Prostate gland (tissue), 2 donors: ENCODE results near the gene FYCO1.

Source experiments
- CTCF ChIP-seq, 4 experiments: fragments of 200-600 bp in 2 of 4; fragments of 450-650 bp in 2 of 4; sonication (generic) in 2 of 4; IDR thresholded peaks; 1 replicate in 3 of 4; 2 replicates in 1 of 4; pipeline ENCODE4 v1.5.1; 2016 to 2019; ENCODE audit warnings: antibody characterized with exemption in 4 of 4, mild to moderate bottlenecking in 2 of 4, moderate library complexity in 2 of 4
- POLR2A ChIP-seq: fragments of 450-650 bp; IDR thresholded peaks from one replicate; pipeline ENCODE4 v1.6.1; 2016; ENCODE audit warnings: antibody characterized with exemption, mild to moderate bottlenecking
- POLR2AphosphoS5 ChIP-seq: sonication (generic); formaldehyde crosslinking; IDR thresholded peaks from one replicate; pipeline ENCODE4 v1.6.1; 2017; ENCODE audit warnings: antibody characterized with exemption

DNA sequence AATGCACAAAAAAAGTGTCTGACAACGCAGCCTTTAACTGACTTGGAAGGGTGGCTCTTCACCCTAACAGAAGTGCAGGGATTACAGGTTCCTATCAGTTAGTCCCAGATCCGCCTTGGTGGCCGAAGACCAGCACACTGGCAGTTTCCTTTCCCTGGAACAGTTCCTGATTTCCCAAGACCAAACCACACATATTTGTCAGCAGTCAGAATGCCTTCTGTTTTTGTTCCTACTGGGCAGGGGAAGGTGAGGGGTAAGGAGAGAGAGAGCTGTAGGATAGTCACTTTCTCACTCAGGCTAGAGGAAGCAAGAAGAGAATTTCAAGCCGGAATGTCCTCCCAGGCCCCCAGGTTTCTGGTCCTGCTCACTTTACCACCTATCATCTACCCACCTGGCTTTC lies 43.2 kb downstream of the FYCO1 start:
- TF ChIP-seq CTCF (IDR thresholded peaks at IDR 0.05) (no peak), POLR2A (no peak), POLR2AphosphoS5 (no peak)
